GM19239 (cell line): ENCODE data around the gene ISM1.

Experiments used
- DNase-seq: peaks from one replicate; pipeline ENCODE4 v3.0.0; 2011; ENCODE audit warnings: low spot score; ENCODE audit not compliant: insufficient read length
- FAIRE-seq: peaks from 2 replicates; lab custom pipeline; 2011; peaks lifted over from hg19 to GRCh38; lab: Jason Lieb, UNC

ISM1 gene

DNA sequence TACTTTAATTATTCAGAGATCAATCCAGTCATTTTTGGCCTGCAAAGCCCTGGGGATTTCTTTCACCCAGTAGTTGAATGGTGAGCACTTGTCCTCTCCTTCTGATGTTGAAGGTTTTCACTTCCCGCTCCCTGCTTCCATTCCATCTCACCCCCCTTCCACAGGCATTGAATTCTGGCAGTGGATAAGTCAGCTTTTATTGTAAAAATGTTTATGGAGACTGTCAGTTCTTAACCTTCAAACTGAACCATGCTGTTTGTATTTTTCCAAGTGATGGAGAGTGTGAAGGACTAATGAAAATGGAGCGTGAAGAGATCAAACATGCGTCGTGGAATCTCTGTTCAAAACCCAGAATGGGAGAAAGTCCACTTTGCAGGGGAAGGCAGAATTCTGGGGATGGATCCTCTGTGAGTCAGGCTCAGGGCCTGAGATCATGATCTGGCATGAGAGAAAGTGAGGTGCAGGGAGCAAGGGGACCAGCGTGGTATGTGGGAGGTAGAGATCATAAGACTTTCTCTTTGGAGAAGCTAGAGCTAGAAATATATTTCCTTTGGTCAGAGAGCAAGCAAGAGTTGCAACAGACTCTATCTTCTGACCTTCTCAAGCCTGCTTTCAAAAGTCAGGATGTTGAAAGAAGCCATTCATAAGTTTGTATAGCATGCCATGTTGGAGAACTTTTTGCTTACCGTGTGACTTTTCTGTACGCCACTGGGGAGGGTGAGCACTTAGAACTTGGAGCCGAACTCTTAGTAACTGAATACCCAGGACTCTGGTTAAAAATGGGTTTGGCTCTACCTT is 30.2 kb downstream of the ISM1 start:
- no peak for DNase-seq
- FAIRE-seq: no peak

DNA sequence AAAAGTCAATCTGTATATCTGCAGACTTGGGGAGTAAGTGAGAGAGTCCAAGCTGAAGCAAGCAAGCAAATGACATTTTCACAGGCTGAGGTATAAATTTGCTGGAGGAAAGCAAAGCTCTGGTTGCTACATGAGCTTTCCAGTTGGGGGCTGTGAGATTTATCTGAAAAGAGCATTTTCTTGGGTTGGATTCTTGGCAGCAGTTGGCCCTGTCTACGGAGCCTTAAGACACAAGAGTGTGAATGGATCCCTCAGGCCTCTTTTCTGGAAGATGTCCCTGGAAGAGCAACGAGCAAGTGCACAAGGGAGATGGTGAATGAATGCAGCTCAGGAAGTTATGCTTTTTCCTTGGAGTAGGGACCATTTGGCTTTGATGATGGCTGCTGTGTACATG is 30.8 kb downstream of the ISM1 start:
- DNase-seq (no peak), FAIRE-seq (no peak)

DNA sequence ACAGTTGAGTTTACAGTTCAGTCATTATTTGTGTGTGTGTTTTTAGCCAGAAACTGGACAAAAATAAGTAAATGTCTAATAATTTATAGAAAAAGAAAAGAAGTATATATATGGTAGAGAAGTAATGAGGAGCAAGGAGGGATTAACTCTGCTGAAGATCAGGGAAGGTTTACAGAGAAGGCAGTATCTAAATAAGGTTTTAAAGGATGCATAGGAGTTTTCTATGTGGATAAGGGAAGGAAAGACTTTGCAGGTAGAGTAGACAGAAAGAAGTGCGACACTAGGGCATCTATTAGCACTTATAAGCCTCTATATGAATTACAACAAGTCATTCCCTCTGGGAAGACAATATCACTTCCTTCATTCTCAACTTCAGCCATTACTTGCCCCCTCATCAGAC is 34.3 kb downstream of the ISM1 start:
- no peak for FAIRE-seq
- no peak for DNase-seq

DNA sequence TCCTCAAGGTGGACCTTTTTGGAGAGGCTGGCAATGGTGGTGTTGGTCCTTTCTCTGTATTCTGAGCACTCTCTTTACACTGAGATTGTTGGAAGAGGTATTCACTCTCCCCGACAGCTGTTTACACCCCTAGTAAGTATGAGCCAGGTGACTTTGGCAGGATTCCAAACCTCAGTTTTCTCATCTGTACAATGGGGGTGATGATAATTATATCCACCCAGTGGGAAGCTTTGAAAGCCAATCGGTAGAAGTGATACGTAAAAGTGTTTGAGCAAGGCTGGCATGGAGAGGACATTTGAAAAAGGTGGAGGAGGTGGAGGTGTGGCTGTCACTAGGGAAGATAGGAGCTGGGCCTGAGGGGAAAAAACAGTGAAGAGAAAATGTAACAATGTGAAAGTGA is 35.5 kb downstream of the ISM1 start:
- DNase-seq: no peak
- FAIRE-seq: no peak

DNA sequence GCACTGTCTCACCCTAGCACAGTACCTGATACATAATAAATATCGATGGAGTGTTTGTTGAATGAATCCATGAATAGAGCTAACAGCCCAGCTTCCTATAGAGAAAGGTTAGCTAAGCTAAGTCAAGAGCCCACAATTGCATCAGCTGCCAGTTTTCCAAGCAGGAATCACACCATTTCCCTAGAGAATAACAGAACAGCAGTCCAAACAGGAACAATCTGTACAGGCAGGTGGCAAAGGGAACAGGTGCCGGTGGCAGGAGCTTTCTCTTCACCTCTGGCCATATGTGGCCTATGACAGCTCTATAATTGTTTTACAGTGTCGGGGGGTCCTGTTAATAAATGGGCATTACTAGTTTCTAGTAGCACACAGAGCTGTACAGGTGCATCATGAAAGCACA is 38.8 kb downstream of the ISM1 start:
- FAIRE-seq: no peak

DNA sequence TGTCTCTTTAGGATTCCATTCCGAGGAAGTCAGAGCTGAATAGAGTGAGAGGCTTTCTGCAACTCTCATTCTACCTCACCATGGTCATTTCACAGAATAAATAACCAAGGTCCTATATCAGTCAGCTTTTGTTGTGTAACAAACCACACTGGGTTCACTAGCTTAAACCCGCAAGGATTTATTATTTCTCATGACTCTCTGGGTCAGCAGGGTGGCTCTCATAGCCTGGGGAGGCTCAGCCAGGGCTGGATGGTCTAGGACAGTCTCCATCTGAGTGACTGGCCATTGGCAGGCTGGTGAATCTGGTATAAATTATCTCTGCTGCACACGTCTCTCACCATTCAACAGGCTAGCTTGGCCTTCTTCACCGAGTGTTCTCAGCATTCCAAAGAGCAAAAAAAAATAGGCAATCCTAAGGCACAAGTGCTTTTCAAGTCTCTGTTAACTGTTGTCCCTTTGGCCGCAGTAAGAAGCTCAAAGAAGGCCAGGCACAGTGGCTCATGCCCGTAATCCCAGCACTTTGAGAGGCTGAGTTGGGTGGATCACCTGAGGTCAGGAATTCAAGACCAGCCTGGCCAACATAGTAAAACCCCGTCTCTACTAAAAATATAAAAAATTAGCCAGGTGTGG is 39.7 kb downstream of the ISM1 start:
- FAIRE-seq (no peak), DNase-seq (no peak)

More for the DNA sequence above, 38.8 kb downstream of the ISM1 start:
- no peak for DNase-seq

DNA sequence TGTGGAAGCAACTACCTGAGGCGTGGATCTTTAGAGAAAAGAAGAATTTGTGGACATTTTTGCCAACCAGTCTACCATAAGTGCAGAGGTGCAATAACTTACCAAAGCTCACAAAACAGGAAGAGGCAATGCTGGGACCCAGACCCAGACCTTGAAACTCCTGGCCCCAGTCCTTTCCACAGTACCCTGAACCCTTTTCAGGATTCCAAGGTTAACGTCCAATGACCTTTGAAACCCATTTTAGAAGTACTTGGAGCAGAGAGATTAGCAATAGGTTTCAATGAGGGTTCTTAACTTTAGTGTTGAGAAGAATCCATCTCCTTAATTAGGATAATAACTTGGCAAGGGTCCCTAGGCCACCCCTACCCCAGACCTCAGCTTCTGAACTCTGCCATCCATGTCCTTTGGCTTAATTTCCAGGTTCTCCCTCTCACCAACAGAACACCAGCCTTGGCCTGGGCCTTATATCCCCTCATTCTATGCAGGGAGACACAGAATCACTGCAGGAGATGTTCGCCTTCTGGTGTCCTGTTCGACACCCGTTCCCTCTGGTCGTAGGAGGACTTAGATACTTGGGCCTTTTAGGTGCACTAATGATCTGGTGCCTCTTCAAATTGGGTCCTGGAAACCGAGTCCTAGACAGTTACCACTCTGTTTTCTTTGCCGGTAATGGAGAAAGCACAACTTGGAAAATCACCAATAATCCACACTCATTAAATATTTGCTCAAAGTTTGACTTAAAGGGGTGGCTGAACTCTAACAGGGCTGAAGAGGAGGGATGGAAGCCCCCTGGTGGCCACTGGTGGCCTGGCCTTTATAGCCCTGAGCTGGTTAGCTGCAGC is 40.6 kb downstream of the ISM1 start:
- DNase-seq: peak; percentile 26
- FAIRE-seq: peak; percentile 73

DNA sequence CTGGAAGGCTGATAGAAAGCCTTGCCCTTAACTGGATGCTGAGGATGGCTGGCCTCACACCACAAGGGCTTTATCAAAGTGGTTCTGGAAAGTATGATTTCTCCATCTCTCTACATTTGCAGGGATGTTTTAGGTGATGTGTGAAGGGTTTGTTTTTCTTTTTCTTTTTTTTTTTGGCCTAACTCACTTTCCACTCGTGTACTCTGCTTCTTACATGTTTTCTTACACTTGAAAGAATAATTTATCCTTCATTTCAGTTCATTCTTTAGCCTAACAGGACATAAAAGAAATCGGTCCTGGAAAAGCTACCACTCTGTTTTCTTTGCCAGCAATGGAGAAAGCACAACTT is 41.2 kb downstream of the ISM1 start:
- FAIRE-seq (no peak), DNase-seq (no peak)

DNA sequence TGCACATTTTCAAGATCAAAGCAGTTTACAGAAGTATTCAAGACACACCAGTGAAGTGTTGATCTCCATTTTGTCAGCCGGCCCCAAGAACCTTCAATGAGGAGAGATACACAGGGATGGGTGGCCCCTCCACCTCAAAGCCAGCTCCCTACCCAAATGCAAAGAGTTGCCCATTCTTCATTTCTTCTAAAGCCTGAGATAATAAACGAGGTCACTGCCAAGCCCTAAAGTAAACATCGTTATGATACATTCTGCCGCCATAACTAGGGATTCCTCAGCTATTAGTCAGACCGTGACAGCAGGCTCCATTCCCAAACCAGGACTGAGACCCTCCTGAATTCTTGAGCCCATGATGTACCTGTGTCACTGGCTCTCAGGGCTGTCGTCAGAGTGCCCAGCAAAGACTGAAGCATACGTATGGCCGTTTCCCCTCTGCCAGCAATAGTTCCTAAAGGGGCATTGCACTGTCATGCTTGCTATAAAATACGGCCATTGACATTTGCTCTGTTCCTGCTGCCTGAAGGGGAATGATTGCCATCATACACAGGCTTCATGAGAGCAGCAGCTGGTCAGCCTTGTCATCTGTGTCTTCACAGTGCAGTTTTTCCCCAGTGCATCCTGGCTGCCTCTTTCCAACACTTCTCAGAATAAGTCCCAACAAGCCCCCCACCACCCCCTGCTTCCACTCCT is 41.7 kb downstream of the ISM1 start:
- DNase-seq: no peak
- FAIRE-seq: no peak

DNA sequence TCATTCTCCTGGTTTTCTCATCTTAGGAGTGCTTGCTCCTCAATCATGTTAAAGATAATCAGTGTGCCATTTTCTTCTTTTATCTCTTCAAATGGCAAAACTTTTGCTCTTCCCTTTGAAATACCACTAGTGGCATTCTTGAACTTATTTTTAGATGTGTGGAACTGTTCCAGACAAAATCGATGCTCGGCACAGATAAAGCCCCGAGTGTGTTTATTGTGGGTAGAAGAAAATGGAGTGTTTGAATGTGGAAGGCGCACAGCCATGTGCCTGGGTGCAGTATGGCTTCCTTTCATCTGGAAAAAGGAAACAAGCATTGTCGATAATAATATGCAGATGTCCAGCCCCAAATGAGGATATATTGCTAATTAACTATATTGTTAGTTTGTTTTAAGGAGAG is 42.4 kb downstream of the ISM1 start:
- DNase-seq (no peak), FAIRE-seq (no peak)

DNA sequence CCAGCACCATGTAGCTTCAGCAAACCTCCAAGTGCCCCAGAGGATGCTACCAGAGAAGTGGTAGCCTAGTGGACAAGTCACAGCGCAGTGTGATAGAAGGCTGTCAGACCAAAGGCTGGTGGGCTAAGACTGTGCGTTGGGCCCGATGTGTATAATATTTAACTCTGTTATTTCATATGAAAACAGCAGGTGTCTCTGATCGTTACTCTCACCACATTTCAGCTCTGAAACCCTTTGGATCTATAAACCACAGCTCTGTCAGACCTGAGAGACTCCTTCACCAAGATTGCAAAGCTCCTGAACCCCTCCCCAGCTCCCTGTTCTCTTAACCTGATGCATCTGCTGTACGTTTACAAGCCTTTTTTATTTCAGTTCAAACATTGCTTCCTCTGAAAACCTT is 43.8 kb downstream of the ISM1 start:
- no peak for FAIRE-seq
- DNase-seq: no peak

DNA sequence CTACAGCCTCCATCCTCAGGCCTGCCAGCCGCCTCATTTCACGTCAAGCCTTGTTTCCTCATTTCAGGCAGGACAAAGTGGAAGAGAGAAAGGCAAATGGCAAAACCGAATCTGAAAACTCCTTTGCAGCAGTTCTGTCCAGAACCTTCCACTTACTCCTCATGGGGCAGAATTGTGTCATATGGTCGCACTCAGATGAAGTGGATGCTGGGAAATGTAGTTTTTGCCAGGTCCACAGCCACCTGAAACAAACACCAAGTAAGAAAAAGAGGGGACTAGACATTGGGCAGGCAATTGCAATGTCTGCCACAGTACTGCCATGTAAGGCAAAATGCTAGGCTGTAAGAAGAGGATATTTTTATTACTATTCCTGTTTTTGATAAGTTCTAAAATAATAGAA is 44.9 kb downstream of the ISM1 start:
- peak; percentile 18 for FAIRE-seq
- DNase-seq: peak; percentile 12

DNA sequence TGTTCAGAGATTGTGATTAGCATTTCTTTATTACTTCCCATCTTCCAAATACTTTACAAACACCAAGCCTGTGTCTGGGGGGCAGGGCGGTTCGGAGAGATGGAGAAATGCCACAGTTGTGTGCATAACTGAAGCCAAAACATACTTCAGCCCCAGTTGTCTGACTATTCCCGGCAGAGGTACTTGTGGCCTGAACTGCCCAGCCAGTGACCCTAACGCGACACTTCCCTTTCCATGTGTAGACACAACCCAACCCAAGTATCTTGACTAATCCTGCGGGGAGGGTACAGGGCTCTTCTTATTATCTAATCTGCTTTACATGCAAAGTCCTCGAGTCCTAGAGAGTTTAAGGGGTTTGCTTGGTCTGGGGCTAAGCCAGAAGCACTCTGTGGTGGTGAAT is 46.2 kb downstream of the ISM1 start:
- no peak for FAIRE-seq
- DNase-seq: no peak

DNA sequence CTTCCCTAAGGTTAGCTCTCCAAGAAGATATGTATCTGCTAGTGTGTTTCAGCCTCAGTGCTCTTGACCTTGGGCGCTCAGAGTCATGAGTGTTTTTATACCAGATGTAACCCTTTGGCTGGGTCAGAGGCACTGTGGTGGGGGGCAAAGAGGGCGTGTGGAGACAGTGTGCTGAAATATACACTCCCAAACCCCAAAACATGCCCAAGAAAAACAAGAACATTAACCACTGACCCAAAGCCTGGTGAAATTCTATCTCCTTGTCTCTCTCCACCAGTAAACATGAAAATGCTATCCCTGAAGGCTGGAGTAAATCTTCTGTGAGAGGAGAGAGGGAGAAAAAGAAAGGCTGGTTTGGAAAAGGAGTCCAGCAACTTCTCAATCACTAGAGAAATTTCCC is 47.9 kb downstream of the ISM1 start:
- FAIRE-seq (no peak), DNase-seq (no peak)

DNA sequence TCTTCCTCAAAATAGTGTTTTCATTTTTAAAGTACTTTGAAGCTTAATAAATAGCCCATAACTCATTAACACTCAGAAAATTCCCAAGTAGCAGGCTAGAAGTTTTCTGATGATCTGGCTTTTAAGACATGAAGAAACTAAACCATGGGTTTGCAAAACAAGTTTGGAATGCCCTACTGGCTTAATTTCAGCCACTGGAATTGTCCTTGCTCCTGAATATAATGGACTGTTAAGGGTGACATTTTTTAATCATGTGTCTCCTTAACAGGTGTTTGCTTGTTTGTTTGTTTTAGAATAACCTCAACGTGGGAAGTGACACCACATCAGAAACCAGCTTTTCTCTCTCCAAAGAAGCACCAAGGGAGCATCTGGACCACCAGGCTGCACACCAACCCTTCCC is 49.1 kb downstream of the ISM1 start:
- FAIRE-seq (no peak), DNase-seq (no peak)

DNA sequence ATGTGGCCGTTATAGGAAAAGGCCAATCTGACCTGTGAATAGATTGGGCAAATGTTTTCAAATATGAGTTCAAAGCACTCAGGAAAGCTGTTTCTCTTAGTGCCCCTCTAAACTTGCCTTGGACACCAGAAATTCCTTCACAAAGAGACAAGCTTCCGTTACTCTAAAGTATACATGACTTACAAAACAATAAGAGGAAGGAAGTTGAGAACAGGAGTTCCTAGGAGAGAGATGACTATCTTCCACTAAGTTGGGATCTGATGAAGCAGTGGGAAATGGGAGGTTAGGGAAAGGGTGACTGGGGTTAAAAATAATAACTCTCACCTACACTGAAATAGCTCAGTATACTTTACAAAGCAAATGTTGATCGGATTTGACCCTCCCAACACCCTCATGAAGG is 50.0 kb downstream of the ISM1 start:
- DNase-seq (no peak), FAIRE-seq (no peak)

DNA sequence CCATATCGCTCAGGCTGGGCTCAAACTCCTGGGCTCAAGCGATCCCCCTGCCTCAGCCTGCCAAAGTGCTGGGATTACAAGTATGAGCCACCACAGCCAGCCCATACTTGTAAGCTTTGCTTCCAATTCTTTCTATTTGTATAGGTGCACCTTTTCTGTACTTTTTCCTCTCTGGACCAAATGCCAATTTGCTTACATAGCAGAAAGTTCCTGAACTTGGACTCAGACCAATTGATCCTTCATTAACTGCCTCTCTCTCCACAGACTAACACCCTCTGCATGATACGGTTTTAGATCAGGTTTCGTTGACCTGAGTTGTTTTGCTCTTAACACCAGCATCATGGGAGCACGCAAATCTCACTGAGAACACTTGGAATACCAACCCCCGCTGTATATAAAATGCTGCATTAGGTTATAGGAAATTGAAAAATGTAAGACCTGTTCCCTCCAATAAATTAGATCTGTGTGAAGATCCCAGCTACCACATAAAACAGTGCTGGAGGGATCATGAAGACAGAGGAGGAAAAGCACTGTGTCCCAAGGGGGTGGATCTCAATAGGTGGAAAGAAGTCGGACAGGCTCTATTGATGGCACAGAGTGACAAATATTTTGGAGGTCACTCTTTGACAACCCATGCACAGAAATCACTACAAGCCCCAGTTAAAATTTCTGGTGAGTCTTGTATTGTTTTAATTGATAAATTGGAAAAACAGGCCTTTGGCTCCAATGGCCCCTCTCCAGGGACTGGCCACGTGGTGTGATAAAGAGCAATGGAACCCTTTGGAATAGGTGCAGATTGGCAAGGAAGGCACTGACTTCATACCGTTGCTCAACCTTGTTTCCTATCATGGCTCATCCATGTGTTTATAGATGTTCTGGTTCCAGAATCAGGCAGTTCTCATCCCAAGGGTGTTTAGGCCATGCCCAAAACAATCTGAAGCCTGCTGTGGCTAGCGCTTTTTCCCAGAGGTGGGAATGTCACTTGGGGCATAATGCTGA is 51.2 kb downstream of the ISM1 start:
- no peak for FAIRE-seq

DNA sequence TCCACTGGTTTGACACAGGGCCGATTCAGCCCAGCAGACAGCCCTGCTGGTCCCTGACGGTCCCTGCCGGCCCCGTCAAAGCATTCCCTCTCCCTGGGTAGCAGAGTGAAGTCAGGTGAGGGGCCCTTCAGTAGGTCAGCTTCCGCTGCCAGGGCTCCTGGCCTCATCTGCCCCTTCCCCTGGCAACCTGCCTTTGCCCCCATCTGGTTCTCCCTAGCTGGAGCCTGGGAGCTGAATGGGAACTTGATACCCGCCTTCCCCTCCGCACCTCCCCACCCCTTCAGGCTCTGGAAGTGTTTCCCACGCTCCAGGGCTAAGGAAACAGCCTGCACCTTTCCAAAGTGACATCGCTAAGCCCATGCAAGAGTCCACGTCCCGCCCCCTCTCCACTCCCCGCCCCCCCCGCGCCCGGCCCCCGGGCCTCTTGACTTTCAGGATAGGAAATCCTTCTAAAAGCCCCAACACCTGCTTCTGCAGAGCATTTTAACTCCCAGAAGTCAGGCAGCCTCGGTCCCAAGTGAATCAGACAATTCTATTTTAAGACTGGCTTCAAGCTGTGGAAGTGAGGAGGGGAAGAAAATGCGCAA is 53.3 kb downstream of the ISM1 start:
- DNase-seq (no peak), FAIRE-seq (no peak)

More for the DNA sequence above, 51.2 kb downstream of the ISM1 start:
- no peak for DNase-seq

DNA sequence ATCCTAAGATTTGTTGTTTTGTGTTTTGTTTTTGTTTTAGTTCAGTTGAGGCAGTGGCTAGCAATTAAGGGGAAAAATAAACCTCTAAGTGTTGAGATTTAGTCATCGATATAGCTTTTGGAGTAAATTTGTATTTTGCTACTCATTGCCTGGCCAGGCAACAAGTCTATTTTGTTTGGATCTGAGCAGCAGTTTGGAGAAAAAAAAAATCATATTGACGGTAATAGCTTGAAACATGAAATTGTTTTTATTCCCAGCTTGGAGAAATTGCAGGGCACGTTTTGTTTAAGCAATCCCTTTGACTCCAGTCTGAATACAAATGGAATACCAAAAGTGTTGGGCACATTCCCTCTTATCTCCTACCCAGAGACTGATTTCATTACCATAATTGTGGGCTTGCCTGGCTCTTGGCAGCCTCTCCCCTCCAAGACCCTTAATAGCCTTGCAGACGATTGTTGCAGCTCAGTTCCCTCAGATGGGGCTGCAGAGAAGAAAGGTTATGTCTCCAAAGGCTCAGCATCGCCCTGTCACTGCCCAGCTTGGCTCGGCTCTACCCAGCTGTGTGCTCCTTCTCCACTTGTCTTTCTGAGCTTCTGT is 56.0 kb downstream of the ISM1 start:
- FAIRE-seq (no peak), DNase-seq (no peak)
